GM18498 (cell line): ENCODE data around the gene MRPL50.
"Not testable (repeated sequence)": the region's sequence is repeated elsewhere in the genome, so short reads cannot be mapped to it uniquely, and the experiment has no call there.

Experiments
- ATAC-seq: cut with Tn5 transposase; IDR thresholded peaks from one replicate; pipeline ENCODE4 v1.9.1; 2021; ENCODE audit warnings: mild to moderate bottlenecking, moderate library complexity; ENCODE audit not compliant: unreplicated experiment

Gene MRPL50

DNA sequence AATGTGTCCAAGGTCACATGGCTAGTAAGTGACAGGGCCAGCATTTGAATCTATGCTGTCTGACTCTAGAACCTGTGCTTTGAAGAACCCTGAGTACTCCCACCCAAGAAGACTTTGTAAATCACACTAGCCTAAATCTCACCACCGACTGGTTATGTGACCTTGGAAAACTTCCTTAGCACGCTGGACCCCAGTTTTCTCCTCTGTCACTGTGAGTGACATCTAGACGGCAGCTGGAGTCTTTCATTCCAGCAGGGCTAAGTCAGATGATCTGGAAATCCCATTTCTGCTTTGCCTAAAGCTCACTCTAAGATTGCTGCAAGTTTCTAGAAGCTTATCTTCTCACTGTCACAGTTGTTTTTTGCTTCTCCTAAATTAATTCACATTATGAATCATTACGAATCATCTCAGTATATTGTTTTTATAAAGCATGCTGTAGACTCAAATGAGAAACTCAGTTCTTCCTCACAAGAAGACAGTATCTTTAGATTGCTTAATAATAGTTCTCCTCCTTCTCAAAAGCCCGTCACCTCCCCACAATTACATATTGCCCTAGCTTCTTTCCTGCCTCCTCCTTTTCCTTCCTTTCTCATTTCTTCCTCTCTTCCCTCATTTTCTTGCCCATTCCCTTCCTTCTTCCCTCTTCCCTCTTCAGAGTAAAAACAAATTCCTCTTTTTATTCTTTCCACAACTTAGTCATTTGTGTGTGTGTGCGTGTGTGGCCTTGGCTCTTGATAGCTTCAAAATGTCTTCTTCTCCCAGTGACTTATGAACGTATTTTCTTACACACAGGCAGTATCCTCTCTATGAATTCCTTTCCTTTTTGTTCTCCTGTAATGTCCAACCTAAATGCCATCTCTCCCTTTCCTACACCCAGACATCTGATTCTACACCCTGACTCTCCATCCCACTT is 20.4 kb upstream of the MRPL50 start:
- ATAC-seq = no peak

DNA sequence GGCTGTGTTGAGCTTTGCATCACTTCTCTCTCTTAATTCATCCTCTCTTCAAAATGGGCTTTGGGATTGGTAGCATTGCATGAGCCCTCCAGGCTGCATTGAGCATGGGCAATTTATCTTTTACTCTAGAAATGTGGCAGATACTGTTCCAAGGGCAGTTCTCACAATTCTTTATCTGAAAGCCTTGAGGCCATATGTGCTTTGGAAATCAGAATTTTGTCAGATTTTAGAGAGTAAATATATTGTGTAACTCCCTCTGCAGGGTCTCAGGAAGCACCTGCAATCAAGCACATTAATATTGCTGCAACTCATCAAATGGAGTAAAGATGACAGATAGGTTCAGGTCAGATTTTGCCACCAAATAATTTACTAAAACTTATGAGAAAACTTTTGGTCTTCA is 19.6 kb upstream of the MRPL50 start:
- no peak for ATAC-seq

DNA sequence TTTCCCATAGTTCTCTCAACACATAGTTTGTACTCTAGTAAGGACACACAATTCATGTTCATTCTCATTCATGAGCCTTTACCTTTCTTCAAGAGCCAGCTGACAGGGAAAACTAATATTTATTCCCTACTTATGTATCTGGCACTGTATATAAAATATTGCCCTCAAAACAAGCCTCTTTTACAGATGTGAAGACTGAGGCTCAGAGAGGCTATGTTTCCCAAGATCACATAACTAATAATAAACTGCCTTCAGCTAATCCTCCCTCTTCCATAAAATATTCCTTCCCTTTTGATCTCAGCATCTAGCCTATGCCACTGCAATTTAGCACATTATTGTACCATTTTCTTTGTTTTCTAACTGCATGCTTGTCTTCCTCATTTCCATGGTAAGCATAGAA is 19.0 kb upstream of the MRPL50 start:
- ATAC-seq = no peak

DNA sequence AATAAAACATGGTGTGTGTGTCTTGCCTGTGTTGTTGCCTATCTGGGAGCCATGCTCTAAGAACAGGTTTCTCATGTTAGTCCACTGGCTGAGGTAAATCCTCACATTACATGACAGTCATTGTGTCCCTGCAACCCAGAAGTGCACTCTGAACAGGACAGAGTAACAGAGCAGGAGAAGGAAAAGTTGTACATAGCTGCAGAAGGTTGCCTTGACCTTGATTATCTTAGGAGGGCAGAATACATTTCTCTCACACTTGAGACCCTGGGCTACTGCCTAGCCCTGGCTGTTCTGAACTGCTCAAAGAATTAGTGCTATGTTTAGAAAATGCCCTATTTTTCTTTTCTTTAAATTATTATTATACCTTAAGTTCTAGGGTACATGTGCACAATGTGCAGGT is 17.2 kb upstream of the MRPL50 start:
- ATAC-seq = no peak

DNA sequence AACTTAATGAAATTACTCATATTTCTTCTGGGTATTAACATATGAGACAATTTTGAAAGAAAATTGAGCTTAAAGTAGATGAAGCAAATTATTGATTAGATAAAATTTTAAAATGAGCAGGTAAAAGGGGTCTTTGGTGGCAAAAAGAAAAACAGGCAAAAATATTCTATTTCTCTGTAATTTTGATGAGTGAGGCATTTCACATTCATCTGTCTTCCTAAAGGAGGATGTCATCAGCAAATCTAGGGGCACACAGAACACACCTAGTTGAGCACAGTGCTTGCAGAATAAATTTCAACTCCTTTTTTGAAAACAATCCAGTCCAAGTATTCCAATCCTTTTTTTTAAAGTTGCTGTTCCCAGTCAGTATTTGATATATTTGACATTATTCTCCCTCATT is 16.4 kb upstream of the MRPL50 start:
- ATAC-seq = no peak

DNA sequence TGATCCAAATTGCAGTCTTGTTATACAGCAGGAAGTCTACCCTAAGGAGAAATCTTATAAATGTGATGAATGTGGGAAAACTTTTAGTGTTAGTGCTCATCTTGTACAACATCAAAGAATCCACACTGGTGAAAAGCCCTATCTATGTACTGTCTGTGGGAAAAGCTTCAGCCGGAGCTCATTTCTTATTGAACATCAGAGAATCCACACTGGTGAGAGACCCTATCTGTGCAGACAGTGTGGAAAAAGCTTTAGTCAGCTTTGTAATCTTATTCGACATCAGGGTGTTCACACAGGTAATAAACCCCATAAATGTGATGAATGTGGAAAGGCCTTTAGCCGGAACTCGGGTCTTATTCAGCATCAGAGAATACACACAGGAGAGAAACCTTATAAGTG is 10.7 kb upstream of the MRPL50 start:
- no peak for ATAC-seq

DNA sequence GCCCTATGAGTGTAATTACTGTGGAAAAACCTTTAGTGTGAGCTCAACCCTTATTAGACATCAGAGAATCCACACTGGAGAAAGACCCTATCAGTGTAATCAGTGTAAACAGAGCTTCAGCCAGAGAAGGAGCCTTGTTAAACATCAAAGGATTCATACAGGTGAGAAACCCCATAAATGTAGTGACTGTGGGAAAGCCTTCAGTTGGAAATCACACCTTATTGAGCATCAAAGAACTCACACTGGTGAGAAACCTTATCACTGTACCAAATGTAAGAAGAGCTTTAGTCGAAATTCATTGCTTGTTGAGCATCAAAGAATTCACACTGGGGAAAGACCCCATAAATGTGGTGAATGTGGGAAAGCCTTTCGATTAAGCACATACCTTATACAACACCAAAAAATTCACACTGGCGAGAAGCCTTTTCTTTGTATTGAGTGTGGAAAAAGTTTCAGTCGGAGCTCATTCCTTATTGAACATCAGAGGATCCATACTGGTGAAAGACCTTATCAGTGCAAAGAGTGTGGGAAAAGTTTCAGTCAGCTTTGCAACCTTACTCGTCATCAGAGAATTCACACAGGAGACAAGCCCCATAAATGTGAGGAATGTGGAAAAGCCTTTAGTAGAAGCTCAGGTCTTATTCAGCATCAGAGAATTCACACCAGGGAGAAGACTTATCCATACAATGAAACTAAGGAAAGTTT is 10.1 kb upstream of the MRPL50 start:
- no peak for ATAC-seq

DNA sequence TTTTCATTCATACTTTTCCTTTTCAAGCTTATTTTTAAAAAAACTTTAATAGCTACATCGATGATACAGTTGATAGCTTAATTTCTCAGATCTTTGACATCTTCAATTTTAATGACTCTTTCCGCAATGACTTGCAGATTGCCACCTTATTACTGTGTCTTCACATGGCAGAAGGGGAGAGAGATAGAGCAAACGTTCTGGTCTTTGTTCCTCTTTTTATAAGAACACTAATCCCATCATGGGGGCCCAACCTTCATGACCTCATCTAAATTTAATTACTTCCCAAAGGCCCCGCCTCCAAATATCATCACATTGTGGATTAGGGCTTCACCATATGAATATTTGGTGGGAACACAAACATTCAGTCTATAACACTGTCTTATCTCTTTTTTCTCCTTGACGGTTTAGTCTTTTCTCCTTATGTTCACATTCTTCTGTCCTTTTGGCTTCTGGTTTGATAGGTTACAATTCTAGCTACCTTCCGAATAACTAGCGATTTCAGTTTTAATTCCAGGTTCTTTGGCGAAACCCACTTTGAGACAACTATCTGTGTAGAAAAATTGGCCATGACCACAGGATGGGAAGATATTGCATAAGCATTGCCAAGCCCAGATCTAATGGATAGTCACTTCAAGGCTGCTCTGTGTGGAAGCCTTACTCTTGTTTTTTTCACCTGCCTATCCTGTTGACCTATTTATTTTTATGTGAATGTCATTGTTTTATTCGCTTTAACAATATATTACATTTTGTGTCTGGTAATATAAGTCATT is 5.3 kb upstream of the MRPL50 start:
- no peak for ATAC-seq

DNA sequence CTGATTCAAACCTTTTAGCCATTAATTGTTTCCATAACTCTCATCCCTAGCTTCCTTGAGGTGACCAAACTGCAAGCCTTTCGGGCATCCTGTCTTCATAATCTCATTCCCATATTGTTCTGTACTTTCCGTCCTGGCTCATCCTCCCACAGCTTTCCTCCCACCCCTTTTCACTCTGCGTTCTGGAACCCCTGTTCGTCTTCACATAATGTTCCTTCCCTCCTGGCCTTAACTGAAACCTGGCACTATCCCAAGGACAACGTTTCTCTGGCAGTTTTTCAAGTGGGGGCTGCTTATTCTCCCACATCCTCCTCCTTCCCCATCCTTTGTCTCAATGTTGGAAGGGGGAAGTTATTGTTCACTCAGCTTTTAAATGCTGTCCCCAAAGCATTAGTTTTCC is 1.7 kb upstream of the MRPL50 start:
- ATAC-seq = no peak

DNA sequence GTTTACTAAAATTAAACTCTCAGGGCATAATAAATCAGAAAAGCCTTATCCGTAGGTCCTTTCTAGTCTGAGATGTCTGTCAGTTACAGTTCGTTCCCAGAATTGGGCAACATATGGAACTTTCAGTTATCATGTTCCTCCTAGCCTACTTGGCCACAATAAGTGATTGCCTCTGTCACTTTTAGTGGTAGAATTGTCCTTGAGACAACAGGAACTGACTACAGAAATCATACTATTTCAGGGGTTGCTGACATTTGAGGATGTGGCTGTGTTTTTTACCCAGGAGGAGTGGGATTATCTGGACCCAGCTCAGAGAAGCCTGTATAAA is 1.2 kb upstream of the MRPL50 start:
- ATAC-seq = no peak

DNA sequence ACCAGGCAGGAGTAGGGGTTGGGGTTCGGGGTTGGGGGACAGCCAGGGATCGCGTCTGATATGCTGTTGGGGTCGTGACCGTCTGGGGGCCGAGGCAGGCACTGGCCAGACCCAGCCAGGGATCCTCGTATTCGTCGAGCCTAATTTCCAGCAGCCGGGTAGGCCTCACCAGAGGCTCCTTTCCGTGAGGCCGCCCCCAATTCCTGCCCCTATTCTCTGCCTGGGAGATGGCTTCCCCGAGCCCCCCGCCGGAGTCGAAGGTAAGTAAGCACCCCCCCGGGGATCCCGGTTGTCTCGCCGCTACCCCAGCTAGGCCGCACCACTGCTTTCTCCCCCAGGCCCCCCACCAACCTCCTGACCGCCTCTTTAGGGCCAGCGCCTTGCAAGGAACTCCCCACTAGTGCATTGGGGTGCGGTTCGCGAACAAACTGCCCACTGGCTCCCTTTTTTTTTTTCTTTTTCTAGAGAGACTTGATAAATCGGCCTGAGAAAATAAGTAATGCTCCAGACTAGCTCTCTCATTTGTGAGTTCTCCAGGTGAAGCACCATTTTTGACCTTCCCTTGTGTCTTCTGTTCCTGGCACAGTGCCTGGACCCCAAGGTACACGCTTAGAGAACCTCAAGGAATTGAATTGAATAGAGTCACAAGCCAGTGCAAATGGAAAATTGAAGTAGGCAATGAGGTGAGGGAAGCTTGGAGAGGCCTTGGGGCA is 668 bp upstream of the MRPL50 start:
- no peak for ATAC-seq

DNA sequence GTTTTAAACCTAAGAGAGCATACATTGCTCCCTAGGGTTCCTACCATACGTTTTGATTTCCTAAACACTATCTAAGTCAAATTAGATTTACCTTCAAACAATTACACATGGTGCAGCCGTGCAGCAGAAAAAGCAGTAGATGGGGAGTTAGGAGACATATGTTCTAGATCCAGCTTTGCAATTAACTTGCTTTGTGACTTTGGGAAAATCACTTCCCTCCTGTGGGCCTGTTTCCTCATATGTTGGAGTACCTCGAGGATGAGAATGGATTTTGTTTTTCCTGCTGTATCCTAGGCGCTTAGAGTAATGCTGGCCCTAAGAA is 711 bp downstream of the MRPL50 start:
- no peak for ATAC-seq

DNA sequence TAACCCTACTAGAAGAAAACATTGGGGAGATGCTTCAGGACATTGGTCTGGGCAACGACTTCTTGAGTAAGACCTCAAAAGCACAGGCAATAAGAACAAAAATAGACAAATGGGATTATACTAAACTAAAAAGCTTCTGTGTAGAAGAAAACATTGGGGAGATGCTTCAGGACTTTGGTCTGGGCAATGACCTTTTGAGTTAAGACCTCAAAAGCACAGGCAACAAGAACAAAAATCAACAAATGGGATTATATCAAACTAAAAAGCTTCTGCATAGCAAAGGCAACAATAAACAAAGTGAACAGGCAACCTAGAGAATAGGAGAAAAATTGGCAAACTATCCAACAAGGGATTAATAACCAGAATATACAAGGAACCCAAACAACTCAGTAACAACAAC is 3.7 kb downstream of the MRPL50 start:
- ATAC-seq = no peak

DNA sequence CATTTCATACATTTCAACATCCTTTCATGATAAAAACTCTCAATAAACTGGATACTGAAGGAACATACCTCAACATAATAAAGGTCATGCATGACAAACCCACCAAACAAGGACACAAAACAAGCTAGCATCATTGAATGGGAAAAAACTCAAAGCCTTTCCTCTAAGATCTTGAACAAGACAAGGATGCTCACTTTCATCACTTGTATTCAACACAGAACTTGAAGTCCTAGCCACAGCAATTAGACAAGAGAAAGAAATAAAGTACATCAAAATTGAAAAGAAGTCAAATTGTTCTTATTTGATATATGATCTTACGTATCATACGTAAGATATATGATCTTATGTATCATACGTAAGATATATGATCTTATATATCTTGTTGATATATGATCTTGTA is 5.3 kb downstream of the MRPL50 start:
- no peak for ATAC-seq

DNA sequence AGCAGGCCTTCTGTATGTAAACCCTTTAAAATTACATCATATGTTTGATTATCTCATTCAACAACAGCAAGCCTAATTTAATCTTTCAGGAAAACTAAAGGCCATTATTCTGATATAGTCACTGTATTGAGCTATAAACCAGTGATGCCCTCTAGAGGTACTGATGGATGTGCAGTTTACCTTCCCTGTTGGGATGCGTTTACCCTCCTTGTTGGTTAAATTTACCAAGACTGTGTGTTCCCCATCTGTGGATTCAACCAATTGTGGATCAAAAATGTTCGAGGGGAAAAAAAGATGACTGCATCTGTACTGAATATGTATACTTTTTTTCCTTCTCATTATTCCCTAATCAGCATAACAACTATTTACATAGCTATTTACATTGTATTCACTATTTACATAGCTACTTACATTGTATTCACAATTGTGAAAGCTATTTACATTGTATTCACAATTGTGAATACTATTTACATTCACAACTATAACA is 9.9 kb downstream of the MRPL50 start:
- no peak for ATAC-seq

DNA sequence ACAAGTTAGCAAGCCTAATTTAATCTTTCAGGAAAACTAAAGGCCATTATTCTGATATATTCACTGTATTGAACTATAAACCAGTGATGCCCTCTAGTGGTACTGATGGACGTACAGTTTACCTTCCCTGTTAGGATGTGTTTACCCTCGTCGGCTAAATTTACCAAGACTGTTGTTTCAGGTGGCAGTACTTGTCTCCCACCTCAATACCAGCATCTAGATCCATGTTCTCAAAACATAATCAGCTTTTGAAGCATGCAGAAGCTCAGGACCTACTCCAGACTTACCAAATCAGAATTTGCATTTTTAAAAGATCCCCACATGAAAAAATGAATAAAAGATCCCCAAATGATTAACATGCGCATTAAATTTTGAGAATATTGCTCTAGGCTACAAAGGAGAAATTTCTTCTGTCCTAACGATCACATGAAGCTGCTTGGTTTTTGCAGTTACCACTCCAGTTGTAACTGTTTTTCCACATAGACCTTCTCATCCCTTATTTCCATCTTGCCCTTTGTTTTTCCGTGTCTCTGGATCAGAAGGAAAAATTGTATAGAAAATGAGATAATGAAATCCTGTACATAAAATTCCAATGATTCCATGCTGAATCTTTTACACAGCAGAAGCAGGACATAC is 10.4 kb downstream of the MRPL50 start:
- ATAC-seq = no peak

DNA sequence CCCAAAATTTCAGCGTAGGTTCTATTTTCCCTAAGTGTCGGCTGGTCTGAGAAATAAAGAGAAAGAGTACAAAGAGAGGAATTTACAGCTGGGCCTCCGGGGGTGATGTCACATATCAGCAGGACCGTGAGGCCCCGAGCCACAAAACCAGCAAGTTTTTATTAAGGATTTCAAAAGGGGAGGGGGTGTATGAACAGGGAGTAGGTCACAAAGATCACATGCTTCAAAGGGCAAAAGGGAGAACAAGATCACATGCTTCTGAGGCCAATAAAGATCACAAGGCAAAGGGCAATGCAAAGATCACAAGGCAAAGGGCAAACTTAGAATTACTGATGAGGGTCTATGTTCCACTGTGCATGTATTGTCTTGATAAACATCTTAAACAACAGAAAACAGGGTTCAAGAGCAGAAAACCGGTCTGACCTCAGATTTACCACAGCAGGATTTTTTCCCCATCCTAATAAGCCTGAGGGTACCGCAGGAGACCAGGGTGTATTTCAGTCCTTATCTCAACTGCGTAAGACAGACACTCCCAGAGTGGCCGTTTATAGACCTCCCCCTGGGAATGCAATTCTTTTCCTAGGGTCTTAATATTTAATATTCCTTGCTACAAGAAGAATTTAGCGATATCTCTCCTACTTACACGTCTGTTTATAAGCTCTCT is 13.4 kb downstream of the MRPL50 start, which contains the start of gene BAAT:
TSS of gene BAAT (minus strand) at position 134 of the 664 bp plus-strand sequence. CDS start 13,602 bp downstream, outside the sequence.
- not testable (repeated sequence) for ATAC-seq

DNA sequence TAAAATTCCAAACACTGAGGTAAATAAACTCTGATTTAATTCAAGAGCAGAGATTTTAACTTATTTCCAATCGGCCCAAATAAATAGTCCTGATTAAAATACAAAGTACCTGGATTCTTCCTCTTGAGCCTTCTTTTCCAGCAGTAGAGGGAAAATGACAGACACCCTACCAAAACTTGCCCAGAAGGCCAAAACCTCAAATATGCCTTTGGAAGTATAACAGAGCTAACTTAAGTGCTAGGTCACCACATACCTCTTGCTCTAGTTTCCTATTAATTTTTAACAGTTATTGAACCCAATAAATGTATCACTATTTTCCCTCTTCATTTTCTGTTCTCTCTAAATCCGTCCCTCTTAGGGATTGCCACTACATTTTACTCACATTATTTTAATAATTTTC is 15.1 kb downstream of the MRPL50 start:
- ATAC-seq = no peak

DNA sequence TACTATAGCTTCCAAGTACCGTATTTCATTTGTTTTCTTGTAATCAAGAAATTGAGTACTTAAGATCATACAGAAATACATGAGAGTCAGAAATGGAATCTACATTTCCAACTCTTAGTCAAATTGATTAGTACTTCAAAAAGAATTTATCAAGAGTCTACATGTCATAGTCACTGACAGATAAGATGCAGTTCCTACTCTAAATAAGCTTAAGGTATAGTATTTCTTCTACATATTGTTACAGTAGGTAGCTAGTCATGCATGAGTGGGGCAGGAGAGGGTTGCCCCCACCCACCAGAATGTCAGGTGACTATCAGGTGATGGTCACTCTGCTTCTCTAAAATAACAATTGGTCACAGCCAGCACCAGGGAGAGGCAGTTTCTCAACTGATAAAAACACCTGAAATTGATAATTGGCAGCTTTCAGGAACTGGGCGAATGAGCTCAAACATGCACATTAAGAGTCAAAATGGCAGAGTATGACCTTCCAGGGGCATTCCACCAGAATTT is 16.5 kb downstream of the MRPL50 start:
- no peak for ATAC-seq

DNA sequence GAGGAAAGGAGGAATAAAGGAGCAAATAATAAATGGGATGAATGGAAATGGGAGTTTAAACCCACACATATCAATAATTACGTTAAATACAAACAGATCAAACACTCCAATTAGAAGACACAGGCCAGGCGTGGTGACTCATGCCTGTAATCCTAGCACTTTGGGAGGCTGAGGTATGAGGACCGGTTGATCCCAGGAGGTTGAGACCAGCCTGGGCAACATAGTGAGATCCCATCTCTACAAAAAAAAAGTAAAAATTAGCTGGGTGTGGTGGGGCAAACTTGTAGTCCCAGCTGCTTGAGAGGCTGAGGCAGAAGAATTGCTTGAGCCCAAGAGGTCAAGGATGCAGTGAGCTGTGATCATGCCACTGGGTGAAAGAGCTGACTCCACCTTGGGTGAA is 17.3 kb downstream of the MRPL50 start:
- no peak for ATAC-seq
